Heart left ventricle (tissue), 13 donors: ENCODE results near the gene CRYBB2.
"Not testable (repeated sequence)": the region's sequence is repeated elsewhere in the genome, so short reads cannot be mapped to it uniquely, and the experiment has no call there.

Experiments
- CTCF ChIP-seq, 12 donors: fragments of 200-600 bp; sonication (generic) in 4 of 12; IDR thresholded peaks; one replicate each; pipeline versions ENCODE4 v1.5.0 to v1.8.0; 2018 to 2022; ENCODE audit warnings: antibody characterized with exemption in 12 of 12, mild to moderate bottlenecking in 5 of 12
- POLR2A ChIP-seq, 2 donors: fragments of 450-650 bp; IDR thresholded peaks; one replicate each; pipeline ENCODE4 v1.6.1; 2017; ENCODE audit warnings: antibody characterized with exemption in 2 of 2, mild to moderate bottlenecking in 2 of 2, moderate library complexity in 2 of 2
- donor health status: ischemic (EF 13 %, LVEDD 7.1; RV severe dilation, severe dysfunction).
- donor health status: DM: no; HTN: yes; CAD: no.
- donor health status: DM: no; HTN: no; CAD: no.
- donor health status: ischemic (EF 25% LVEDD 6.9; RV normal size, moderate dysfunction).
- donor health status: ischemic (EF 25% LVEDD 5.7; RV mildly dilated, moderate dysfunction).
- donor health status: ischemic (EF 35%, LVEDD 5.7; RV mildly dilated, moderate dysfunction).
- donor health status: nonischemic (EF 11% LVEDD 7.7; RV severe dilation, severe dysfunction).
- donor health status: DM: yes; HTN: yes; CAD: no.
- donor health status: PGD.
- donor health status: ischemic (EF 29% LVEDD 5.4; RV normal size, mild dysfunction).
- donor health status: nonischemic (EF 23%, LVEDD 6.1; RV moderate dilation, normal function).

- not testable (repeated sequence) for TF ChIP-seq CTCF, POLR2A (IDR thresholded peaks at IDR 0.05)
Measured at GRCh38 chr22:25204547-25204946, 14.9 kb upstream of the CRYBB2 start.
